Measurements from ENCODE around the gene NRXN3. TPM values are rescaled to one million over a fixed set of nuclear protein-coding genes. Genes with fewer than 3 reads are reported as not detected.

The NRXN3 gene
- total and polyA plus RNA-seq, 11 donors, result 0.19 to 2.2 (median 1.1) TPM

GRCh38 chr14:79781882-79782281, 1611.7 kb downstream of the NRXN3 start:
- intact Hi-C loops (cut with DNase I), result no loop called here
- H3K27ac ChIP-seq, result no peak overlapping the region
- H3K27me3 ChIP-seq, result no peaks in the 10 kb centered on the region
- ATAC-seq, result no peak
- TF ChIP-seq POLR2A (IDR thresholded peaks at IDR 0.05) (no peak), CTCF (IDR thresholded peaks at IDR 0.05) (no peak)
- no peaks in the 10 kb centered on the region for H3K9me3 ChIP-seq
- WGBS, 4 donors, result 50 to 60% (median 58%) methylated on average over 2 of the region's 2 CpGs
- no peaks in the 10 kb centered on the region for H3K36me3 ChIP-seq
- H3K4me1 ChIP-seq, result no peaks in the 10 kb centered on the region
- DNase-seq, result no peak
- no peak overlapping the region for H3K4me3 ChIP-seq

- Histone ChIP-seq H3K4me3 (no peak overlapping the region), H3K27me3 (no peaks in the 10 kb centered on the region), H3K27ac (no peak overlapping the region), H3K4me1 (no peaks in the 10 kb centered on the region), H3K9me3 (no peaks in the 10 kb centered on the region), H3K36me3 (no peaks in the 10 kb centered on the region)
- no peak for ATAC-seq
- no peak for DNase-seq
- 35 to 43% (median 39%) methylated on average over 4 of the region's 4 CpGs for WGBS, 4 donors
- intact Hi-C loops (cut with DNase I), result no loop called here
- TF ChIP-seq POLR2A (IDR thresholded peaks at IDR 0.05) (no peak), CTCF (IDR thresholded peaks at IDR 0.05) (no peak)
Measured at GRCh38 chr14:79783041-79783440, 1612.9 kb downstream of the NRXN3 start.

GRCh38 chr14:79786522-79786921, 1616.3 kb downstream of the NRXN3 start:
- Histone ChIP-seq H3K36me3 (no peaks in the 10 kb centered on the region), H3K27ac (no peak overlapping the region), H3K9me3 (no peaks in the 10 kb centered on the region), H3K4me3 (no peak overlapping the region), H3K27me3 (no peaks in the 10 kb centered on the region), H3K4me1 (no peaks in the 10 kb centered on the region)
- TF ChIP-seq POLR2A (IDR thresholded peaks at IDR 0.05) (no peak), CTCF (IDR thresholded peaks at IDR 0.05) (no peak)
- no peak for DNase-seq
- intact Hi-C loops (cut with DNase I), result loop anchor here in 1 of 10 donors (5.0 kb wide), 1 partner anchor 249 kb away; no protein-coding TSS in a partner anchor
- no peak for ATAC-seq
- WGBS, 4 donors, result 93 to 95% (median 94%) methylated on average over 3 of the region's 3 CpGs

GRCh38 chr14:79788346-79788745, 1618.2 kb downstream of the NRXN3 start:
- no peak for DNase-seq
- Histone ChIP-seq H3K36me3 (no peaks in the 10 kb centered on the region), H3K9me3 (no peaks in the 10 kb centered on the region), H3K27me3 (no peaks in the 10 kb centered on the region), H3K4me1 (no peaks in the 10 kb centered on the region), H3K4me3 (no peak overlapping the region), H3K27ac (no peak overlapping the region)
- TF ChIP-seq CTCF (IDR thresholded peaks at IDR 0.05) (no peak), POLR2A (IDR thresholded peaks at IDR 0.05) (no peak)
- WGBS, 4 donors, result 81 to 90% (median 87%) methylated on average over 2 of the region's 2 CpGs
- intact Hi-C loops (cut with DNase I), result loop anchor here in 1 of 10 donors (5.0 kb wide), 1 partner anchor 251 kb away; no protein-coding TSS in a partner anchor
- no peak for ATAC-seq

Data from heart left ventricle (tissue), 16 donors.